Measurements from ENCODE around the gene COL2A1.

Gene COL2A1

GRCh38 chr12:48000878-48001504, 3.3 kb downstream of the COL2A1 start:
- Histone ChIP-seq H3K27ac (ENCODE audit: extremely low read depth, low read depth, low read length) (peak overlapping the region; percentile 74), H3K4me3 (ENCODE audit: low read depth, low read length) (peak overlapping the region; percentile 44), H3K9me3 (ENCODE audit: control insufficient read depth, insufficient read depth, low read depth, low read length) (no peaks in the 10 kb centered on the region), H3K4me1 (ENCODE audit: control insufficient read depth, insufficient read depth, low read length) (peaks cover 18% of the 10 kb centered on the region), H3K36me3 (ENCODE audit: control insufficient read depth in 2 of 2, insufficient read depth in 1 of 2, low read length in 2 of 2) (peaks cover 0 to 13% of the 10 kb centered on the region in 2 experiments; a peak in 1 of 3 replicates)
- ChIA-PET CTCF (interaction anchor here (0.7 to 1.2 kb wide), 3 partner anchors 7 to 286 kb away, joined by 3 to 4 read pairs (median 3); partner anchors contain the start of gene TMEM106C), POLR2A (interaction anchor here (0.6 to 1.6 kb wide), 2 partner anchors 118 to 156 kb away, joined by 3 to 6 read pairs; partner anchors contain the start of genes ASB8 and PFKM)
- TF ChIP-seq ZBTB6 (tag by site-specific recombination; IDR thresholded peaks at IDR 0.05) (peak; percentile 76), ZNF366 (tag by site-specific recombination; conservative IDR thresholded peaks at IDR 0.05) (peak; percentile 82; the same call in 1 of the 2 replicates), PRDM6 (tag by site-specific recombination; IDR thresholded peaks at IDR 0.05) (peak; percentile 46; the same call in 1 of the 2 replicates), PRDM1 (tag by site-specific recombination; IDR thresholded peaks at IDR 0.05) (peak; percentile 84), ZFHX2 (tag by site-specific recombination; conservative IDR thresholded peaks at IDR 0.05) (peak; percentile 55; the same call in 1 of the 2 replicates), MZF1 (tag by site-specific recombination; IDR thresholded peaks at IDR 0.05; ENCODE audit: borderline replicate concordance) (peak; percentile 99), KLF10 (tag by site-specific recombination; IDR thresholded peaks at IDR 0.05) (peak; percentile 42), ZNF426 (tag by site-specific recombination; IDR thresholded peaks at IDR 0.05) (no peak), ZNF449 (tag by site-specific recombination; IDR thresholded peaks at IDR 0.05) (peak; percentile 99), ZNF513 (tag by site-specific recombination; IDR thresholded peaks at IDR 0.05) (no peak), ZNF610 (tag by site-specific recombination; IDR thresholded peaks at IDR 0.05; ENCODE audit: borderline replicate concordance) (0 out of 2 replicates have a peak, but pooled peaks have one; percentile 18), EGR2 (tag by site-specific recombination; IDR thresholded peaks at IDR 0.05; ENCODE audit: low read depth) (peak; percentile 62), ZBTB8A (tag by site-specific recombination; IDR thresholded peaks at IDR 0.05) (peak; percentile 40; the same call in 1 of the 2 replicates), ZBTB48 (tag by site-specific recombination; IDR thresholded peaks at IDR 0.05) (peak; percentile 8; the same call in 1 of the 2 replicates), ZNF24 (tag by site-specific recombination; IDR thresholded peaks at IDR 0.05) (no peak), ZNF501 (tag by site-specific recombination; IDR thresholded peaks at IDR 0.05) (0 out of 2 replicates have a peak, but pooled peaks have one; percentile 7), ZNF423 (tag by site-specific recombination; IDR thresholded peaks at IDR 0.05) (peak; percentile 34; the same call in 1 of the 2 replicates), SCRT2 (tag by site-specific recombination; IDR thresholded peaks at IDR 0.05) (peak; percentile 83), ZNF169 (tag by site-specific recombination; IDR thresholded peaks at IDR 0.05) (no peak), ZBTB7A (tag by site-specific recombination; IDR thresholded peaks at IDR 0.05; ENCODE audit: low read depth) (no peak), SP3 (tag by site-specific recombination; IDR thresholded peaks at IDR 0.05) (0 out of 2 replicates have a peak, but pooled peaks have one; percentile 73)
- TF ChIP-seq, protein P1, sequence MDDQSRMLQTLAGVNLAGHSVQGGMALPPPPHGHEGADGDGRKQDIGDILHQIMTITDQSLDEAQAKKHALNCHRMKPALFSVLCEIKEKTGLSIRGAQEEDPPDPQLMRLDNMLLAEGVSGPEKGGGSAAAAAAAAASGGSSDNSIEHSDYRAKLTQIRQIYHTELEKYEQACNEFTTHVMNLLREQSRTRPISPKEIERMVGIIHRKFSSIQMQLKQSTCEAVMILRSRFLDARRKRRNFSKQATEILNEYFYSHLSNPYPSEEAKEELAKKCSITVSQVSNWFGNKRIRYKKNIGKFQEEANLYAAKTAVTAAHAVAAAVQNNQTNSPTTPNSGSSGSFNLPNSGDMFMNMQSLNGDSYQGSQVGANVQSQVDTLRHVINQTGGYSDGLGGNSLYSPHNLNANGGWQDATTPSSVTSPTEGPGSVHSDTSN (CRISPR knock-in tag; IDR thresholded peaks at IDR 0.05), result 0 out of 2 replicates have a peak, but pooled peaks have one; percentile 15

Measured in HEK293 (cell line).